ENCODE measurements around the gene HARBI1. TPM values are rescaled to one million over a fixed set of nuclear protein-coding genes. Genes with fewer than 3 reads are reported as not detected.

The HARBI1 gene
- total and polyA plus RNA-seq, 9 of the 15 experiments (the other 6 are each of a cell fraction or from before 2014, with no cell fraction given), result 3.5 to 8.4 (median 5.5) TPM

- TF ChIP-seq ARID4B (CRISPR knock-in tag; IDR thresholded peaks at IDR 0.05) (peak; percentile 73), KLF10 (CRISPR knock-in tag; IDR thresholded peaks at IDR 0.05) (no peak), ZNF696 (CRISPR knock-in tag; conservative IDR thresholded peaks at IDR 0.05) (no peak), FOXA3 (CRISPR knock-in tag; conservative IDR thresholded peaks at IDR 0.05 in 1 of 2, IDR thresholded peaks at IDR 0.05 in 1 of 2) (no peak), MAFF (IDR thresholded peaks at IDR 0.05; ENCODE audit: low read length) (no peak), SNRNP70 (optimal IDR thresholded peaks at IDR 0.05; ENCODE audit: low read depth, low read length) (no peak), FOS (IDR thresholded peaks at IDR 0.05; ENCODE audit: extremely low read depth, insufficient read length) (no peak), ELK1 (CRISPR knock-in tag; IDR thresholded peaks at IDR 0.05) (no peak), ZBTB33 (CRISPR knock-in tag; IDR thresholded peaks at IDR 0.05) (0 out of 2 replicates have a peak, but pooled peaks have one; percentile 10), ZEB2 (IDR thresholded peaks at IDR 0.05) (peak; percentile 100), LARP7 (IDR thresholded peaks at IDR 0.05) (no peak), ZNF23 (CRISPR knock-in tag; IDR thresholded peaks at IDR 0.05) (no peak), PHF21A (IDR thresholded peaks at IDR 0.05; ENCODE audit: borderline replicate concordance, low read depth) (0 out of 2 replicates have a peak, but pooled peaks have one; percentile 54), ZNF79 (CRISPR knock-in tag; IDR thresholded peaks at IDR 0.05; ENCODE audit: low read depth) (no peak), KDM1A (IDR thresholded peaks at IDR 0.05) (no peak), NFATC3 (IDR thresholded peaks at IDR 0.05) (0 out of 2 replicates have a peak, but pooled peaks have one; percentile 44), C11orf30 (IDR thresholded peaks at IDR 0.05; ENCODE audit: low read depth) (peak; percentile 87), CXXC5 (CRISPR knock-in tag; IDR thresholded peaks at IDR 0.05) (peak; percentile 95), ZNF274 (IDR thresholded peaks at IDR 0.05; ENCODE audit: borderline replicate concordance, low read depth, low read length) (no peak)
- TF ChIP-seq, protein P1, sequence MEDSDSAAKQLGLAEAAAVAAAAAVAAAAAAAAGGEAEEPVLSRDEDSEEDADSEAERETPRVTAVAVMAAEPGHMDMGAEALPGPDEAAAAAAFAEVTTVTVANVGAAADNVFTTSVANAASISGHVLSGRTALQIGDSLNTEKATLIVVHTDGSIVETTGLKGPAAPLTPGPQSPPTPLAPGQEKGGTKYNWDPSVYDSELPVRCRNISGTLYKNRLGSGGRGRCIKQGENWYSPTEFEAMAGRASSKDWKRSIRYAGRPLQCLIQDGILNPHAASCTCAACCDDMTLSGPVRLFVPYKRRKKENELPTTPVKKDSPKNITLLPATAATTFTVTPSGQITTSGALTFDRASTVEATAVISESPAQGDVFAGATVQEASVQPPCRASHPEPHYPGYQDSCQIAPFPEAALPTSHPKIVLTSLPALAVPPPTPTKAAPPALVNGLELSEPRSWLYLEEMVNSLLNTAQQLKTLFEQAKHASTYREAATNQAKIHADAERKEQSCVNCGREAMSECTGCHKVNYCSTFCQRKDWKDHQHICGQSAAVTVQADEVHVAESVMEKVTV (CRISPR knock-in tag; IDR thresholded peaks at IDR 0.05), result peak; percentile 57
Measured at GRCh38 chr11:46617134-46617971, at the start of gene HARBI1, which contains the start of gene ATG13 (continued).

Data from K562 (cell line).